ENCODE measurements around the gene CYP2W1. TPM values are rescaled to one million over a fixed set of nuclear protein-coding genes. Genes with fewer than 3 reads are reported as not detected.

CYP2W1 gene
- total RNA-seq, 1 donor from 2014 or later: not detected

GRCh38 chr7:970744-971143 is 12.2 kb upstream of the CYP2W1 start:
- Mint-ChIP-seq H3K4me1 (ENCODE audit: unreplicated experiment) (peaks cover 8% of the 10 kb centered on the region), H3K36me3 (ENCODE audit: low read depth, unreplicated experiment) (peaks cover 15% of the 10 kb centered on the region), H3K27ac (ENCODE audit: unreplicated experiment) (no peak overlapping the region)

GRCh38 chr7:972110-972509 is 10.9 kb upstream of the CYP2W1 start:
- no peak for DNase-seq (ENCODE audit: low spot score)
- no peak for TF ChIP-seq CTCF (IDR thresholded peaks at IDR 0.05; ENCODE audit: unreplicated experiment)
- H3K4me1 Mint-ChIP-seq (ENCODE audit: unreplicated experiment): peaks cover 8% of the 10 kb centered on the region
- H3K27me3 Mint-ChIP-seq (ENCODE audit: unreplicated experiment): peaks cover 7% of the 10 kb centered on the region
- no peak overlapping the region for H3K4me3 Mint-ChIP-seq (ENCODE audit: unreplicated experiment)
- no peaks in the 10 kb centered on the region for H3K9me3 Mint-ChIP-seq (ENCODE audit: unreplicated experiment)
- H3K27ac Mint-ChIP-seq (ENCODE audit: unreplicated experiment): no peak overlapping the region
- peaks cover 15% of the 10 kb centered on the region for H3K36me3 Mint-ChIP-seq (ENCODE audit: low read depth, unreplicated experiment)

More at GRCh38 chr7:970744-971143, 12.2 kb upstream of the CYP2W1 start:
- H3K4me3 Mint-ChIP-seq (ENCODE audit: unreplicated experiment): no peak overlapping the region
- TF ChIP-seq CTCF (IDR thresholded peaks at IDR 0.05; ENCODE audit: unreplicated experiment): no peak
- DNase-seq (ENCODE audit: low spot score): no peak
- peaks cover 9% of the 10 kb centered on the region for H3K27me3 Mint-ChIP-seq (ENCODE audit: unreplicated experiment)
- H3K9me3 Mint-ChIP-seq (ENCODE audit: unreplicated experiment): no peaks in the 10 kb centered on the region

GRCh38 chr7:972676-973309 is 10.2 kb upstream of the CYP2W1 start:
- peaks cover 8% of the 10 kb centered on the region for H3K36me3 Mint-ChIP-seq (ENCODE audit: low read depth, unreplicated experiment)

GRCh38 chr7:973312-973711 is 9.7 kb upstream of the CYP2W1 start:
- Mint-ChIP-seq H3K27ac (ENCODE audit: unreplicated experiment) (no peak overlapping the region), H3K4me3 (ENCODE audit: unreplicated experiment) (no peak overlapping the region), H3K9me3 (ENCODE audit: unreplicated experiment) (no peaks in the 10 kb centered on the region), H3K36me3 (ENCODE audit: low read depth, unreplicated experiment) (peaks cover 5% of the 10 kb centered on the region), H3K4me1 (ENCODE audit: unreplicated experiment) (peaks cover 8% of the 10 kb centered on the region), H3K27me3 (ENCODE audit: unreplicated experiment) (peaks cover 7% of the 10 kb centered on the region)
- no peak for DNase-seq (ENCODE audit: low spot score)
- no peak for TF ChIP-seq CTCF (IDR thresholded peaks at IDR 0.05; ENCODE audit: unreplicated experiment)

More at GRCh38 chr7:972676-973309, 10.2 kb upstream of the CYP2W1 start:
- Mint-ChIP-seq H3K4me3 (ENCODE audit: unreplicated experiment) (peak overlapping the region; percentile 31), H3K27me3 (ENCODE audit: unreplicated experiment) (peaks cover 7% of the 10 kb centered on the region), H3K27ac (ENCODE audit: unreplicated experiment) (no peak overlapping the region), H3K4me1 (ENCODE audit: unreplicated experiment) (peaks cover 8% of the 10 kb centered on the region), H3K9me3 (ENCODE audit: unreplicated experiment) (no peaks in the 10 kb centered on the region)
- no peak for DNase-seq (ENCODE audit: low spot score)
- no peak for TF ChIP-seq CTCF (IDR thresholded peaks at IDR 0.05; ENCODE audit: unreplicated experiment)

DNA sequence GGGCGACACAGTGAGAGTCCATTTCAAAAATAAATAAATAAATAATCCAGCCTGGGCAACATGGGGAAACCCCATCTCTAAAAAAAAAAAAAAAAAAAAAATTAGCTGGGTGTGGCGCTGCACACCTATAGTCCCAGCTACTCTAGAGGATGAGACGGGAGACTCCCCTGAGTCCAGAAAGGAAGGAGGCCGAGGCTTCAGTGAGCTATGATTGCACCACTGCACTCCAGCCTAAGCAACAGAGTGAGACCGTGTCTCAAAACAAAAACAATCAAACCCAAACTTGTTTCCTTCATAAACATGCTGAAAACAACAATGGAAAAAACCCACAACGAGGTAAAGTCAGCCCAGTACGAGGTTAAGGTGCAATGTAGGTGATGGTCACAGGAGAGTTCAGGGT is 8.8 kb upstream of the CYP2W1 start:
- no peak for DNase-seq (ENCODE audit: low spot score)
- Mint-ChIP-seq H3K4me1 (ENCODE audit: unreplicated experiment) (peaks cover 8% of the 10 kb centered on the region), H3K36me3 (ENCODE audit: low read depth, unreplicated experiment) (peaks cover 5% of the 10 kb centered on the region), H3K27me3 (ENCODE audit: unreplicated experiment) (peaks cover 7% of the 10 kb centered on the region), H3K27ac (ENCODE audit: unreplicated experiment) (peak overlapping the region; percentile 92), H3K4me3 (ENCODE audit: unreplicated experiment) (peak overlapping the region; percentile 96), H3K9me3 (ENCODE audit: unreplicated experiment) (no peaks in the 10 kb centered on the region)
- no peak for TF ChIP-seq CTCF (IDR thresholded peaks at IDR 0.05; ENCODE audit: unreplicated experiment)

Data from endothelial cell (in vitro differentiated cells).